Measurements from ENCODE around the gene CCDC28A.

Gene CCDC28A

GRCh38 chr6:138815221-138815620 is 41.7 kb downstream of the CCDC28A start:
- no peak for DNase-seq (ENCODE audit: low read depth, low spot score)
- Histone ChIP-seq H3K27ac (no peak overlapping the region), H3K36me3 (ENCODE audit: insufficient read depth, low read length) (no peaks in the 10 kb centered on the region), H3K4me3 (no peak overlapping the region), H3K9me3 (ENCODE audit: low read depth, low read length) (no peaks in the 10 kb centered on the region), H3K9ac (ENCODE audit: insufficient read length) (no peak overlapping the region)
- TF ChIP-seq POLR2AphosphoS5 (IDR thresholded peaks at IDR 0.05; ENCODE audit: borderline replicate concordance, low read depth, low read length), result no peak
- no peak for TF ChIP-seq FOXP2 (optimal IDR thresholded peaks at IDR 0.05; ENCODE audit: control extremely low read depth, extremely low read length, insufficient read depth)
- no peak for TF ChIP-seq EZH2 (IDR thresholded peaks at IDR 0.05)

GRCh38 chr6:138815797-138816528 is 42.4 kb downstream of the CCDC28A start:
- no peak overlapping the region for H3K9ac ChIP-seq (ENCODE audit: insufficient read length)
- H3K9me3 ChIP-seq (ENCODE audit: low read depth, low read length), result no peaks in the 10 kb centered on the region
- H3K36me3 ChIP-seq (ENCODE audit: insufficient read depth, low read length), result no peaks in the 10 kb centered on the region
- no peak overlapping the region for H3K4me3 ChIP-seq
- H3K27ac ChIP-seq, result no peak overlapping the region
- DNase-seq (ENCODE audit: low read depth, low spot score), result peak; percentile 39
- no peak for TF ChIP-seq FOXP2 (optimal IDR thresholded peaks at IDR 0.05; ENCODE audit: control extremely low read depth, extremely low read length, insufficient read depth)
- TF ChIP-seq EZH2 (IDR thresholded peaks at IDR 0.05), result no peak
- TF ChIP-seq POLR2AphosphoS5 (IDR thresholded peaks at IDR 0.05; ENCODE audit: borderline replicate concordance, low read depth, low read length), result no peak

GRCh38 chr6:138817799-138818198 is 44.2 kb downstream of the CCDC28A start:
- no peak overlapping the region for H3K27ac ChIP-seq
- no peak overlapping the region for H3K9ac ChIP-seq (ENCODE audit: insufficient read length)
- H3K4me3 ChIP-seq, result no peak overlapping the region
- no peaks in the 10 kb centered on the region for H3K36me3 ChIP-seq (ENCODE audit: insufficient read depth, low read length)
- no peaks in the 10 kb centered on the region for H3K9me3 ChIP-seq (ENCODE audit: low read depth, low read length)
- TF ChIP-seq POLR2AphosphoS5 (IDR thresholded peaks at IDR 0.05; ENCODE audit: borderline replicate concordance, low read depth, low read length) (no peak), FOXP2 (optimal IDR thresholded peaks at IDR 0.05; ENCODE audit: control extremely low read depth, extremely low read length, insufficient read depth) (no peak), EZH2 (IDR thresholded peaks at IDR 0.05) (no peak)
- no peak for DNase-seq (ENCODE audit: low read depth, low spot score)

- no peak for DNase-seq (ENCODE audit: low read depth, low spot score)
- no peak overlapping the region for H3K27ac ChIP-seq
These were observed 45.1 kb downstream of the CCDC28A start for GRCh38 chr6:138818496-138819194.

GRCh38 chr6:138821519-138821918 is 48.0 kb downstream of the CCDC28A start:
- no peaks in the 10 kb centered on the region for H3K9me3 ChIP-seq (ENCODE audit: low read depth, low read length)
- DNase-seq (ENCODE audit: low read depth, low spot score), result no peak
- no peak for TF ChIP-seq EZH2 (IDR thresholded peaks at IDR 0.05)
- no peak for TF ChIP-seq FOXP2 (optimal IDR thresholded peaks at IDR 0.05; ENCODE audit: control extremely low read depth, extremely low read length, insufficient read depth)
- TF ChIP-seq POLR2AphosphoS5 (IDR thresholded peaks at IDR 0.05; ENCODE audit: borderline replicate concordance, low read depth, low read length), result no peak
- H3K27ac ChIP-seq, result no peak overlapping the region
- no peak overlapping the region for H3K4me3 ChIP-seq
- H3K36me3 ChIP-seq (ENCODE audit: insufficient read depth, low read length), result no peaks in the 10 kb centered on the region
- no peak overlapping the region for H3K9ac ChIP-seq (ENCODE audit: insufficient read length)

More at GRCh38 chr6:138818496-138819194, 45.1 kb downstream of the CCDC28A start:
- TF ChIP-seq POLR2AphosphoS5 (IDR thresholded peaks at IDR 0.05; ENCODE audit: borderline replicate concordance, low read depth, low read length), result no peak
- no peak for TF ChIP-seq FOXP2 (optimal IDR thresholded peaks at IDR 0.05; ENCODE audit: control extremely low read depth, extremely low read length, insufficient read depth)
- TF ChIP-seq EZH2 (IDR thresholded peaks at IDR 0.05), result no peak
- no peak overlapping the region for H3K4me3 ChIP-seq
- H3K9ac ChIP-seq (ENCODE audit: insufficient read length), result no peak overlapping the region
- no peaks in the 10 kb centered on the region for H3K9me3 ChIP-seq (ENCODE audit: low read depth, low read length)
- H3K36me3 ChIP-seq (ENCODE audit: insufficient read depth, low read length), result no peaks in the 10 kb centered on the region

- Histone ChIP-seq H3K4me3 (no peak overlapping the region), H3K9ac (ENCODE audit: insufficient read length) (no peak overlapping the region), H3K27ac (no peak overlapping the region), H3K36me3 (ENCODE audit: insufficient read depth, low read length) (no peaks in the 10 kb centered on the region), H3K9me3 (ENCODE audit: low read depth, low read length) (no peaks in the 10 kb centered on the region)
- DNase-seq (ENCODE audit: low read depth, low spot score), result no peak
- TF ChIP-seq POLR2AphosphoS5 (IDR thresholded peaks at IDR 0.05; ENCODE audit: borderline replicate concordance, low read depth, low read length) (no peak), EZH2 (IDR thresholded peaks at IDR 0.05) (no peak), FOXP2 (optimal IDR thresholded peaks at IDR 0.05; ENCODE audit: control extremely low read depth, extremely low read length, insufficient read depth) (no peak)
These were observed 51.0 kb downstream of the CCDC28A start for GRCh38 chr6:138824482-138825144.

GRCh38 chr6:138830248-138830647 is 56.7 kb downstream of the CCDC28A start:
- no peak overlapping the region for H3K27ac ChIP-seq
- H3K36me3 ChIP-seq (ENCODE audit: insufficient read depth, low read length), result no peaks in the 10 kb centered on the region
- TF ChIP-seq EZH2 (IDR thresholded peaks at IDR 0.05), result no peak
- no peak for TF ChIP-seq FOXP2 (optimal IDR thresholded peaks at IDR 0.05; ENCODE audit: control extremely low read depth, extremely low read length, insufficient read depth)
- TF ChIP-seq POLR2AphosphoS5 (IDR thresholded peaks at IDR 0.05; ENCODE audit: borderline replicate concordance, low read depth, low read length), result no peak
- no peak overlapping the region for H3K4me3 ChIP-seq
- no peak for DNase-seq (ENCODE audit: low read depth, low spot score)
- no peaks in the 10 kb centered on the region for H3K9me3 ChIP-seq (ENCODE audit: low read depth, low read length)
- H3K9ac ChIP-seq (ENCODE audit: insufficient read length), result no peak overlapping the region

- no peaks in the 10 kb centered on the region for H3K9me3 ChIP-seq (ENCODE audit: low read depth, low read length)
- DNase-seq (ENCODE audit: low read depth, low spot score), result no peak
- H3K36me3 ChIP-seq (ENCODE audit: insufficient read depth, low read length), result no peaks in the 10 kb centered on the region
- H3K4me3 ChIP-seq, result no peak overlapping the region
- no peak overlapping the region for H3K27ac ChIP-seq
- H3K9ac ChIP-seq (ENCODE audit: insufficient read length), result no peak overlapping the region
- TF ChIP-seq FOXP2 (optimal IDR thresholded peaks at IDR 0.05; ENCODE audit: control extremely low read depth, extremely low read length, insufficient read depth), result no peak
- no peak for TF ChIP-seq EZH2 (IDR thresholded peaks at IDR 0.05)
- no peak for TF ChIP-seq POLR2AphosphoS5 (IDR thresholded peaks at IDR 0.05; ENCODE audit: borderline replicate concordance, low read depth, low read length)
These were observed 58.6 kb downstream of the CCDC28A start for GRCh38 chr6:138832182-138832581.
